Glutamatergic neuron (in vitro differentiated cells): ENCODE results near the gene EPHB2. TPM values are rescaled to one million over a fixed set of nuclear protein-coding genes. Genes with fewer than 3 reads are reported as not detected.

ENCODE experiments used
- DNase-seq: peaks from one replicate; pipeline ENCODE4 v3.0.0; 2022
- H3K27ac Mint-ChIP-seq: one replicate; pipeline ENCODE4 v1.8.0; 2020; ENCODE audit warnings: mild to moderate bottlenecking, mixed read lengths, inconsistent platforms; ENCODE audit not compliant: unreplicated experiment
- H3K27me3 Mint-ChIP-seq: one replicate; pipeline ENCODE4 v1.8.0; 2020; ENCODE audit warnings: mild to moderate bottlenecking, moderate library complexity, mixed read lengths, inconsistent platforms; ENCODE audit not compliant: unreplicated experiment
- H3K36me3 Mint-ChIP-seq: one replicate; pipeline ENCODE4 v1.8.0; 2020; ENCODE audit warnings: mild to moderate bottlenecking, mixed read lengths, inconsistent platforms; ENCODE audit not compliant: unreplicated experiment
- H3K4me1 Mint-ChIP-seq: one replicate; pipeline ENCODE4 v1.8.0; 2020; ENCODE audit warnings: mild to moderate bottlenecking, low read depth, mixed read lengths, inconsistent platforms; ENCODE audit not compliant: unreplicated experiment
- H3K4me3 Mint-ChIP-seq: one replicate; pipeline ENCODE4 v1.8.0; 2020; ENCODE audit warnings: mild to moderate bottlenecking, mixed read lengths, inconsistent platforms; ENCODE audit not compliant: unreplicated experiment
- H3K9me3 Mint-ChIP-seq: one replicate; pipeline ENCODE4 v1.8.0; 2020; ENCODE audit warnings: mild to moderate bottlenecking, moderate library complexity, mixed read lengths, inconsistent platforms; ENCODE audit not compliant: unreplicated experiment
- CTCF ChIP-seq: fragments of 200-600 bp; sonication (generic); IDR thresholded peaks from one replicate; pipeline ENCODE4 v1.5.0; 2021; ENCODE audit not compliant: partially characterized antibody, unreplicated experiment
- total RNA-seq: library from RNA; stranded (reverse); fragmentation: NEBNext Ultra II Directional; extraction: Animal tissue kit (Norgen Biotek cat#: 25700); gene quantifications from one replicate; pipeline ENCODE4 v1.2.1, GENCODE V29; 2021; ENCODE audit not compliant: unreplicated experiment

EPHB2 gene
- total RNA-seq, 1 donor from 2014 or later = 93.0 TPM

GRCh38 chr1:22815421-22816066 lies 104.9 kb downstream of the EPHB2 start:
- no peaks in the 10 kb centered on the region for H3K36me3 Mint-ChIP-seq
- H3K9me3 Mint-ChIP-seq = peaks cover 7% of the 10 kb centered on the region
- no peak overlapping the region for H3K27ac Mint-ChIP-seq
- peaks cover 21% of the 10 kb centered on the region for H3K4me1 Mint-ChIP-seq
- no peak for TF ChIP-seq CTCF
- peaks cover 16% of the 10 kb centered on the region for H3K27me3 Mint-ChIP-seq
- no peak overlapping the region for H3K4me3 Mint-ChIP-seq
- no peak for DNase-seq

- peaks cover 16% of the 10 kb centered on the region for H3K27me3 Mint-ChIP-seq
- H3K9me3 Mint-ChIP-seq = peaks cover 7% of the 10 kb centered on the region
- H3K27ac Mint-ChIP-seq = no peak overlapping the region
- no peak for DNase-seq
- H3K36me3 Mint-ChIP-seq = no peaks in the 10 kb centered on the region
- no peak for TF ChIP-seq CTCF
- H3K4me1 Mint-ChIP-seq = peaks cover 21% of the 10 kb centered on the region
- H3K4me3 Mint-ChIP-seq = no peak overlapping the region
Measured at GRCh38 chr1:22816067-22816775, 105.6 kb downstream of the EPHB2 start.

GRCh38 chr1:22816803-22817202 lies 106.2 kb downstream of the EPHB2 start:
- H3K4me3 Mint-ChIP-seq = no peak overlapping the region
- no peaks in the 10 kb centered on the region for H3K36me3 Mint-ChIP-seq
- peaks cover 16% of the 10 kb centered on the region for H3K27me3 Mint-ChIP-seq
- no peak for DNase-seq
- peaks cover 21% of the 10 kb centered on the region for H3K4me1 Mint-ChIP-seq
- no peak overlapping the region for H3K27ac Mint-ChIP-seq
- H3K9me3 Mint-ChIP-seq = peaks cover 7% of the 10 kb centered on the region
- TF ChIP-seq CTCF = no peak

- no peak for TF ChIP-seq CTCF
- DNase-seq = no peak
- Mint-ChIP-seq H3K9me3 (peaks cover 7% of the 10 kb centered on the region), H3K27ac (no peak overlapping the region), H3K27me3 (peaks cover 16% of the 10 kb centered on the region), H3K36me3 (no peaks in the 10 kb centered on the region), H3K4me3 (no peak overlapping the region), H3K4me1 (peaks cover 21% of the 10 kb centered on the region)
Measured at GRCh38 chr1:22817462-22817861, 106.8 kb downstream of the EPHB2 start.
